ENCODE data around the gene CHRD. TPM values are rescaled to one million over a fixed set of nuclear protein-coding genes. Genes with fewer than 3 reads are reported as not detected.
A peak's percentile ranks its signal among the peaks of the same experiment; 100 is the strongest.
"Not testable (repeated sequence)": the region's sequence is repeated elsewhere in the genome, so short reads cannot be mapped to it uniquely, and the experiment has no call there.

Gene CHRD
- total RNA-seq = 0.23 and 0.34 TPM in 2 replicates

- DNase-seq = no peak
Measured at GRCh38 chr3:184379358-184380184, at the start of gene CHRD. TSS of gene CHRD (plus strand) at chr3:184380054. CDS start at chr3:184380319, 265 bp downstream.

DNA sequence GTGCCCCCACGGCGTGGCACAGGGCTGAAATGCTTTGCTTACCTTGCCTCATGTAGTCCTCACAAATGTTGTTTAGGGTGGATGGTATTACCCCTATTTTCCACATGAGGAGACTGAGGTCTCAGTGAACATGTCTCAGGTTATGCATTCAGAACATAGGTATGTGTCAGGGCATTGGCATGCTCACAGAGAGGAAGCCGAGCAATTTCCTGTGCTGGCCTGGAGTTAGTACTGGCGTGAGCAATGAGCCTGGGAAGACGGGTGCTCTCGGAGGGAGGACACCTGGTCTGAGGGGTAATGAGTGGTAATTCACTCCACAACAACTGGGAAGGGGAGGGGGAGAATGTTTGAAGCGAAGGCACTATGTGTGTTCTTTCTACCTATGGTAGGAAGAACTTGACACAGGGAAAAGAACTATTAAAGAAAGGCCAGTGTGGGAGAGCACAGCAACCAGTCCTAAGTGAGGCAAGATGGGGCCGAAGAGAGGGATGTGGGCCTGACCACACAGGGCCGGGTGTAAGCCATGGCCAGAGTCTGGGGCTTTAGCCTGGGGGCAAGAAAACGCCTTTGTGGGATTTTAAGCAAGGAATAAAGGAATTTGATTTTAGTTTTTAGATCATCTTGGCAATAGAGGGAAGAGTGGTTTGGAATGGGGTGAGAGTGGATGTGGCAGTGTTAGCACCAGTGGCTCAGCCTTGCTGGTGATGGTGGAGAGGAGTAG lies 47.3 kb upstream of the CHRD start:
- DNase-seq = peak; percentile 99

DNA sequence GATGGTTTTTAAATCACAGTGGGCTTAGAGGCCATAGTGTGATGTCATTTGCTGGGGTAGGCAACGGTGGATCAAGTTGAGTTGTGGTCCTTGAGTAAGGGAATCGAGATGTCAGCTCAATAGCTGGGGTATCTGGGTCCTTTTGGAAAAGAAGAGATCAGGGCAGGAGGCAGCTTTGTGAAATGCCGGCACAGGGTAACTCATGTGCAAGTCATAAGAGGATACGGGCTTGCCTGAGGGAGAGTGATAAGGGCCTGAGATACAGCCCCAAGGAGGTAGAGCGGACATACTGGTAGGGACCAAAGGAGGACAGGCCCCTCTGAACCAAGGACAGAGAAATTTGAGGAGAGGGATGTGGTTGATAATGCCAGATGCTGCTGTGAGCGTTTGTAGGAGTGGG lies 46.7 kb upstream of the CHRD start:
- DNase-seq = no peak

DNA sequence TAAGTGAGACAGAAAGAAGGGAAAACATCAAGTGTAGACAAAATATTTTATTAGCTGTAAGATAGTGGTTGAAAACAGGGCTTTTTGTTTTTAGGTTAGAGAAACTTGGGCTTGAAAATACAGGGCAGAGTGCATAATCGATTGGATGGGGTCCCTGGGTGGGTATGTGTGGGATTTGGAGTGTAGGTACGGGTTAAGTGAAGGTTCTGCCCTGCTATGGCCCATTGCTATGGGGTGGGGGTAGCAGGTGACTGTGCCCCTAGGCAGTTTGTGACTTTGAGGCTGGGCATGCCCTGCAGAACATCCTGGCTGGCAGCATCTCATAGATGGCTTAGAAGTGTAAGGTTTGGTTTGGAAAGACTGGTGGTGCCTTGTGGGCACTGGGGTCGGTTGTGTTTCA lies 46.2 kb upstream of the CHRD start:
- no peak for DNase-seq

DNA sequence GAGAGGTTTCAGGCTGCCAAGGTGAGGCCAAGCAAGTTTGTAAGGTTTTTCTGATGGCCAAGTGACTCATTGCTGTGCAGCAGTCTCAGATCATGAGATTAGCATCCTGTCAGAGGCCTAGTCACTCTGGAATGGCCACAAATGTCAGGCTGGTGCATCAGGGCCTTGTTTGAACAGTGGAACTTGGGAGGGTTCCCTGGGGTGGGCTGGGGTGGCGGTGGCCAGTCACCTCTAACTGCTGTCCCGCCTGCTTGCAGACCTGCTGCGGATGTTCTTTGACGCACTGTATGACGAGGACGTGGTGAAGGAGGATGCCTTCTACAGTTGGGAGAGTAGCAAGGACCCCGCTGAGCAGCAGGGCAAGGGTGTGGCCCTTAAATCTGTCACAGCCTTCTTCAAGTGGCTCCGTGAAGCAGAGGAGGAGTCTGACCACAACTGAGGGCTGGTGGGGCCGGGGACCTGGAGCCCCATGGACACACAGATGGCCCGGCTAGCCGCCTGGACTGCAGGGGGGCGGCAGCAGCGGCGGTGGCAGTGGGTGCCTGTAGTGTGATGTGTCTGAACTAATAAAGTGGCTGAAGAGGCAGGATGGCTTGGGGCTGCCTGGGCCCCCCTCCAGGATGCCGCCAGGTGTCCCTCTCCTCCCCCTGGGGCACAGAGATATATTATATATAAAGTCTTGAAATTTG lies 45.2 kb upstream of the CHRD start:
- peak; percentile 73 for DNase-seq

DNA sequence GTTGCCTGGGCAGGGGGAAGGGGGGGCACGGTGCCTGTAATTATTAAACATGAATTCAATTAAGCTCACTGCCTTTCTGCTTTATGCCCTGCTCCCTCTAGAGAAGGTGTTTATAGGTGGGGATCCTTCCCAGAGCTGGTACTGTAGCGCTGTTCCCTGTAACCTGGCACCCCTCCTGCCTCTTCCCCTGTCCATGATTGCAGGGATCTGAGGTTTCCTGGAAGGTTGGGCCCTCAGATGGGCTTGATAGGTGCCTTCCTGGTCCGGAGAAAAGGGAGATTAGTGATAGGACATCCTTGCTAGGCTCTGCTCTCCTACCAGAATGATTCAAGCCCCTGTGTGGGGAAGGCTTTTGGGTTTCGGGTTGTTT lies 44.6 kb upstream of the CHRD start:
- DNase-seq = peak; percentile 27

GRCh38 chr3:184335661-184336546 lies 44.0 kb upstream of the CHRD start:
- peak; percentile 88 for DNase-seq

DNA sequence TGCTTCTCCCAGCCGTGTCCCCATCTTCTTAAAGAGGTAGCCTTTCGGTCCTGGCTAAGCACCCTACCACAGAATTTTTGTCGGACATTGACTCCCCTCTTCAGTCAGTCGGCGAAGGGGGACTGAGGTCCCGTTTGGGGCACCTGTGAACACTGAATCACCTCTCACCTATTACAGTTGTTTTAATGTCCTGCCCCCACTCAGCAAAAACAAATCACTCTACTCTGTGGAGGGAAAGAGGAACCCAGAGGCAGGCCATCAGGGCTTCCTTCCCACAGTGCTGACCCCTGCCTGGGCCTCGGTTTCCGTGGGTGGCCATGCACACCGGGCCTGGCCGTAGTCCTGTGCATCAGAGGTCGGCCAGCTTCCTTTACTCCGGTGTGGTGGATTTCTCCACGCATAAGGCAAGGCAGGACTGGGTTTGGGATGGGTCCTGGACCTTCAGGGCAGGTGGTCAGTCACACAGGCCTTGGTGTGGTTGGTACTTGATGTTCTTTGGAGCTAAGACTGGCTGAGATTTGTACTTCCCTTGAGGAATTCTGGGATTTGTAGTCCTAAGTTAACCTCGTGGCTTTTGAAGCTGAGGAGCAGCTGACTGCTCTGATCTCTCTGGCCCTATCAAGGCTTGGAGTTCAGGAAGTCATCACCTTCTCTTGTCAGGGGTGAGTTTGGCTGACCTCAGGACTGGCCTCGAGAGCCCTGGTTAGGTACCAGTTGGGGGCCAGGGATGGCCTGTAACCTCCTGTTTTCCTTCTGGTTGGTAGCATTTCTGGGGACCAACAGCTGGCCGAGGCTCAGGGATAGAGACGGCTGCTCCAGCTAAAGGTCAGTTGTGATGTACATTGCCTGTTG lies 43.1 kb upstream of the CHRD start:
- DNase-seq = peak; percentile 76

DNA sequence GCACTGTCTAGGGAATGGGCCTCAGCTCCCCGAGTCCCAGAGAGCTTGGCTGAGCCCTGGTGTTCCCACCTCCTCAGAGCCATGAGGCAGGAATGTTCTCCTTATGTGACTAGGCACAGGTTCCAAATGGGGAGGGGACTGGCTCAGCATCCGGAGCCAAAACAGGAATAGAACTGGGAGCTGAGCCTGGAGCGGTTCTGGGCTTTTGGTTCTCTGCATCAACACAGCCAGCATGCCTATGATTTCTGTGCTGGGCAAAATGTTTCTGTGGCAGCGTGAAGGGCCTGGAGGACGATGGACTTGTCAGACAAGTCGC lies 42.5 kb upstream of the CHRD start, which contains the start of gene FAM131A:
FAM131A (plus strand) TSS at position 202 of the 316 bp plus-strand sequence; CDS start at position 233, 31 bp downstream.
- DNase-seq = peak; percentile 37

GRCh38 chr3:184337981-184338380 lies 41.9 kb upstream of the CHRD start:
- DNase-seq = no peak

GRCh38 chr3:184338511-184338945 lies 41.3 kb upstream of the CHRD start:
- peak; percentile 94 for DNase-seq

DNA sequence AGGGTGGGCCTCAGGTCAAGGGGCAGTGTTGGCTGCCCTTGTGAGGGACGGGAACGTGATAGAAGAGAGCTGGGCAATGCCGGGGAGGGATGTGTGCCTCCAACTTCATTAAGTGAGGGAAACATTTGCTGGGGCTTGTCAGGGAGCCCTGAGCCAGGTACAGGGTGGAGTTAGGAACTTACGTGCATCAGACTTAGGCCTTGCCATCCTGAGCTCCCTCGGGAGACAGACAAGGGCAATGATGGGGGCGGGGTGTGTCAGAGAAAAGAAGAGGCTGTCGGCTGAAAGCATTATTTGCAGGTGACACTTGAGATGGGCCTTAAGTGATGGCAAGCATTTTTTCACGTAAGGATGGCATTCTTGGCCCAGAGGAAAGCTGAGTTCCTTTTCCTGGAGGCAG lies 40.9 kb upstream of the CHRD start:
- no peak for DNase-seq

DNA sequence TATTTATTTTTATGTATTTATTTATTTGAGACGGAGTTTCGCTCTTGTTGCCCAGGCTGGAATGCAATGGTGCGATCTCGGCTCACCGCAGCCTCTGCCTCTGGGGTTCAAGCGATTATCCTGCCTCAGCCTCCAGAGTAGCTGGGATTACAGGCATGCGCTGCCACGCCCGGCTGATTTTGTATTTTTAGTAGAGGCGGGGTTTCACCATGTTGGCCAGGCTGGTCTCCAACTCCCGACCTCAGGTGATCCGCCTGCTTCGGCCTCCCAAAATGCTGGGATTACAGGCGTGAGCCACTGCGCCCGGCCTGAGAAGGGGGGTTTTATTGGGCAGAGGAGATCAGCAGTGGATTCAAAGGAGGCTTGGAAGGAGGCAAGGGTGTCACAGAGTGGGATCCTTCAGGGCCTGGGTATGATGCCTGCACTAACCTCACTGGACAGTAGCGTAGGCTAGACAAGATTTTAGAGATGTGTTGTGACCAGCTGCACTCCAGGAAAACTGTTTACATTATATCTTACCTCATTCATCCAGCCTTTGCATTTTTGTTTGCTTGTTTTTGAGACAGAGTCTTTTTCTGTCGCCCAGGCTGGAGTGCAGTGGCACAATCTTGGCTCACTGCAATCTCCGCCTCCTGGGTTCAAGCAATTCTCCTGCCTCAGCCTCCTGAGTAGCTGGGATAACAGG lies 40.3 kb upstream of the CHRD start:
- not testable (repeated sequence) for DNase-seq

- no peak for DNase-seq
Measured at GRCh38 chr3:184341925-184342324, 37.9 kb upstream of the CHRD start.

- DNase-seq = no peak
Measured at GRCh38 chr3:184343200-184343876, 36.5 kb upstream of the CHRD start.

DNA sequence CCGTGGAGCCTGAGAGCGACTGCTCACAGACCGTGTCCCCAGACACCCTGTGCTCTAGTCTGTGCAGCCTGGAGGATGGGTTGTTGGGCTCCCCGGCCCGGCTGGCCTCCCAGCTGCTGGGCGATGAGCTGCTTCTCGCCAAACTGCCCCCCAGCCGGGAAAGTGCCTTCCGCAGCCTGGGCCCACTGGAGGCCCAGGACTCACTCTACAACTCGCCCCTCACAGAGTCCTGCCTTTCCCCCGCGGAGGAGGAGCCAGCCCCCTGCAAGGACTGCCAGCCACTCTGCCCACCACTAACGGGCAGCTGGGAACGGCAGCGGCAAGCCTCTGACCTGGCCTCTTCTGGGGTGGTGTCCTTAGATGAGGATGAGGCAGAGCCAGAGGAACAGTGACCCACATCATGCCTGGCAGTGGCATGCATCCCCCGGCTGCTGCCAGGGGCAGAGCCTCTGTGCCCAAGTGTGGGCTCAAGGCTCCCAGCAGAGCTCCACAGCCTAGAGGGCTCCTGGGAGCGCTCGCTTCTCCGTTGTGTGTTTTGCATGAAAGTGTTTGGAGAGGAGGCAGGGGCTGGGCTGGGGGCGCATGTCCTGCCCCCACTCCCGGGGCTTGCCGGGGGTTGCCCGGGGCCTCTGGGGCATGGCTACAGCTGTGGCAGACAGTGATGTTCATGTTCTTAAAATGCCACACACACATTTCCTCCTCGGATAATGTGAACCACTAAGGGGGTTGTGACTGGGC lies 35.1 kb upstream of the CHRD start:
- no peak for DNase-seq

DNA sequence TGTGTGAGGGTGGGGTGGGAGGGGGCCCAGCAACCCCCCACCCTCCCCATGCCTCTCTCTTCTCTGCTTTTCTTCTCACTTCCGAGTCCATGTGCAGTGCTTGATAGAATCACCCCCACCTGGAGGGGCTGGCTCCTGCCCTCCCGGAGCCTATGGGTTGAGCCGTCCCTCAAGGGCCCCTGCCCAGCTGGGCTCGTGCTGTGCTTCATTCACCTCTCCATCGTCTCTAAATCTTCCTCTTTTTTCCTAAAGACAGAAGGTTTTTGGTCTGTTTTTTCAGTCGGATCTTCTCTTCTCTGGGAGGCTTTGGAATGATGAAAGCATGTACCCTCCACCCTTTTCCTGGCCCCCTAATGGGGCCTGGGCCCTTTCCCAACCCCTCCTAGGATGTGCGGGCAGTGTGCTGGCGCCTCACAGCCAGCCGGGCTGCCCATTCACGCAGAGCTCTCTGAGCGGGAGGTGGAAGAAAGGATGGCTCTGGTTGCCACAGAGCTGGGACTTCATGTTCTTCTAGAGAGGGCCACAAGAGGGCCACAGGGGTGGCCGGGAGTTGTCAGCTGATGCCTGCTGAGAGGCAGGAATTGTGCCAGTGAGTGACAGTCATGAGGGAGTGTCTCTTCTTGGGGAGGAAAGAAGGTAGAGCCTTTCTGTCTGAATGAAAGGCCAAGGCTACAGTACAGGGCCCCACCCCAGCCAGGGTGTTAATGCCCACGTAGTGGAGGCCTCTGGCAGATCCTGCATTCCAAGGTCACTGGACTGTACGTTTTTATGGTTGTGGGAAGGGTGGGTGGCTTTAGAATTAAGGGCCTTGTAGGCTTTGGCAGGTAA lies 34.3 kb upstream of the CHRD start:
- DNase-seq = peak; percentile 75

- no peak for DNase-seq
Measured at GRCh38 chr3:184346480-184347190, 33.2 kb upstream of the CHRD start.
